ENCODE data around the gene CFAP100.

Gene CFAP100

DNA sequence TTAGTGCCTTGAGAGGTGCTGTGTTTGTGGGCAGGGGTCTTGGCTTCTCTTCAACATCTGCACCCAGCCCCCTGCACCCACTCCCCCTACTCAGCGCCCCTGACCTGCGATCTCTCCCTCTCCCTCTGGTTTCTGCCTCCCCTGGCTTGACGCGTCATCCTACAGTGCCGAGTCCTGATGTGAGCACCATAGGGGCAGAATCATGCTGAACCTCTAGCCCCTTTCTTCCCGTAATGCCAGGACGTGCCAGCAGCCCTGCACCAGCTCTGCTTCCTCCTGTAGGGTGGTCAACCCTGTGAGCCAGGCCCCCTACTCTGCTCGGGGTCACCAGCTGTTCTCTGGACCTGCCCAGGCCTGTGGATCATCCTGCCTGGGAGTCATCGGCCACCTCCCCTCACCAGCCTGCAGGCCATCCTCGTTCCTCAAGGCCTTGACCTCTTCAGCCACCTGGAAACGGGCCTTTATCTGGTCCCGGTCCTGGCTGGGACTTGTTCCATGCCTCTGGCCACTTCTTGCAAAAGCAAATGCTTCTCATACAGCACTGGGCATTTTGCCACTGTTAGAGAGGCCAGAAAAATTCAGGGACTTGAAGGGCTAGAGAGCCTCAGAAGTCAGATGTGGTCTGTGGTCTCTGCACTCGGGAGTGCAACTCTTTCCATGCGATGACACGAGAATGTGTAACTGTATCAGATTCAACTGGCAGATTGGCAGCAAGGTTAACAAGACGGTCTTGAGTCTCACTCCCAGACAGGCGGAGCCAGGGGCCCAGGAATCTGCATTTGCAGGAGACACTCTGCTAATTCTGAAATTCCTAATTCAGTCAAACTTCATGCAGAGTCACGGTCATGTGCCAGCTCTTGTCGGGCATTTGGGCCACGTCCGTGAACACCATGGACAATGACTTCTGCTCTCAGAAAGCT, 20.8 kb upstream of the CFAP100 start:
- DNase-seq (ENCODE audit: low spot score): no peak

DNA sequence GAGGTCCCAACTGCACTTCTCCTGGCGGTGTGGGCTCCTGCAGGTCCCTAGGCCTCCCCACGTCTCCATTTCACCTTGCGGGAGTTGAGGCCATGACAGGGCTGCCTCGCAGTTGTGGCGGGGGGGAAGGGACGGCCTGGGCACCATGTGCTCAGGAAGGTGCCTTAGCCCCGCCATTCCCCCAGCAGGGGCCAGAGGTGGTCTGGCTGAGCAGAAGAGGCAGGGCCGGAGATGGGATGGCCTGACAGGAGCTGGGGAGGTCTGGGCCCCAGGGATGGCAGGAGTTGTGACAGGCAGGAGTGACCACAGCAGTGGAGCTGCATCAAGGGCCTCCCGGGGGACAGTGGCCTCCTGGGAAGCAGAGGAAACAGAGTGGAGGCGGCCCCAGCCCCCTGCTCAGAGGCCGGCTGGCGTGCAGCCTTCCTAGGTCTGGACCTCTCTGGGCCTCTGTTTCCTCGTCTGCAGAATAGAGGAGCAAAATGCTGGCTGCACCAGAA, 18.8 kb upstream of the CFAP100 start:
- DNase-seq (ENCODE audit: low spot score): no peak

DNA sequence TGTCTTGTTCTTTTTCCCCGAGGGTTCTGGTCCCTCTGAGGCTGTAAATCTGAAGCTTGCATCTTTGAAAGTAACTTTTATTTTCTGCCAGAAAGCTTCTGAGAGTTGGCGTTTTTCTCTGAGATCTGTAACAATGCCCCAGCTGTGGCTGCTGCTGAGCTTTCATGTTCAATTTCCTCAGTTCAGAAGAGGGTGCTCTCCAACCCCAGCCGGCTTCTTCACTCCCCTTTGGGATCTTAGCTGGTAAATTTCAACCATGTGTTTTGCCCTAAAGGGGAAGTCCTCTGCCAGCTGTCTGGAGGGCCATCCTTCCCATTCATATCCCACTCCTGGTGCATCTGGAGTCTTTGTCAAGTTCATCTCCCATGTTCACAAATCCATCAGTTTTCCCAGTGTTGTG, 18.3 kb upstream of the CFAP100 start:
- no peak for DNase-seq (ENCODE audit: low spot score)

DNA sequence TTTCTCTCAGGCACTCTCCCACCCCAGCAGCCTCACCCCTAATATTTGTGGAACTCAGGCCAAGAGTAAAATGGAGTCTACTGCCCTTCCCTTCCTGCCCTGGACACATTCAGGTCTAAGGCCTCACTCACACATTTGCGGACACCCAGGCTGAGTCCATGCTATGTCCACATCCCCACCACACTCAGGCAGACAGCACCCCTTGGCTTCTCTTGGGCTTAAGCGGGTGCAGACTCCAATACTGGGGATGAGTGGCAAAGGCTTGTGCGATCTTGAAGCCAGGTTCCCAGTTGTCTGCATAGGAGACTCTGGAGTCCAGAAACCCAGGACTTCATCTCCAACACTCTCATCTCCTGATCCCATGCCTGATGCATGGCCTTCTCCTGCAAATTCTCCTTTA, 17.5 kb upstream of the CFAP100 start:
- DNase-seq (ENCODE audit: low spot score): no peak

DNA sequence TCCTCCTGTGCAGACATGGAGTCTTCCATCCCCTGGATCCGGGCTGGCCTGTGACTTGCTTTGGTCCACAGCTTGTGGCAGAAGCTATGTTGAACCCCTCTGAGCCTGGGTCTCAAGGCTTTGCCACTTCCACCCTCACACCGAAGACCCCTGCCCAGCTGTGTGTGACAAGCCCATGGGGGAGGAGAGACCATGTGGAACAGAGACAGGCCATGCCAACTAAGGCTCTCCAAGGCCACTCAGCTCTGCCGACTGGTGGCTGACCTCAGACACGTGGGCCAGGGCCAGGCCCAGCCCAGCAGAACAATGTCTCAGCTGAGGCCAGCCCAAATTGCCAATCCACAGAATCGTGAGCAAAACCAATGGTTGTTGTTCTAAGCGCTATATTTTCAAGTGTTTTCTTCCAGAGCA, 16.4 kb upstream of the CFAP100 start:
- DNase-seq (ENCODE audit: low spot score): no peak

DNA sequence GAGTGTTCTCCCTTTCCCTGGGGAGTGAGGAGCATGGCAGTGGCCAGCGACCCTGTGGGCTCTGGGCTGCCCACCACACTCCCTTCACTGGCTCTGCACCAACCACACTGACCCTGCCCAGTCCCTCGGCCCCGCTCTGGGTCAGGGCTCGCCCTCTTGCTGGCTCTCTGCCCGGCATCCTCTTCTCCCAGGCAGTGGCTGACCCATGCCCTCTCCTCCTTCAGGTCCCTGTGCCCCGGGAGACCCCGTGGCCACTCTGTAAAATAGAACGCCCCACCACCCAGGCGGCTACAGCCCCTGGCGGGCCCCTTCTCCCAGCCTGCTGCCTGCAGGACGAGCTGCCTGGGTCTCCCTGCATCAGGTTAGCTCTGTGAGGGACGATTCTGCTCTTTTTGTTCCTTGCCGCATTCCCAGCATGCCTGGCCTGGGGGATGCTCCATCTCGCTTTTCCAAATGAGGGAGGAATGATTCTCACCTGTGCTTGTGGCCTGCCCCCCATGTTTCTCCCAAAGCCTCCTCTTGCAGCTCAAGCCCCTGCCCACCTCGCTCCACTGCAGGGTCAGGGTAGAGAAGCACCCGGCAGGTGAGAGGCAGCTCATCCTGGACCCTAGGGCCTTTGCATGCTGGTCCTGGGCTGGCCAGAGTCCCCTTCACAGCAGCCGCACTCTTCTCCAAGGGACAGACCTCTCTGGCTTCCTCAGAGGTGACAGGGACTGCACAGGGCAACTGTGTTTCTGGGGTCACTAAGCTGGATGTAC, 14.5 kb upstream of the CFAP100 start:
- DNase-seq (ENCODE audit: low spot score): no peak

DNA sequence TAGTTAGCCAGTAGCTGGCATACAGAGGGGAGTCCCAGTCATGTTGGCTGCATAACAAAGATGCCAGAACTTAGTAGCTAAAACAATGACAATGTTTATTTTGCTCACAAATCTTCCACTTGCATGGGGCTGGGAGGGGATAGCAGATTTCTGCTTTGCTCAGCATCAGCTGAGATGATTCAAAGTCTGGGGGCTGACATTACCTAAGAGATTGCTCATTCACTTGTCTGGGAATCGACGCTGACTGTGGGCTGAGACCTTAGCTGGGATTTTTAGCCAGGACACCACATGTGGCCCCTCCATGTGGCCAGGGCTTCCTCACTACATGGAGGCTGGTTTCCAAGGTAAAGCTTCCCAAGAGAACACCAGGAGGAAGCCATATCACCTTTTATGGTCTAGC, 12.7 kb upstream of the CFAP100 start:
- no peak for DNase-seq (ENCODE audit: low spot score)

DNA sequence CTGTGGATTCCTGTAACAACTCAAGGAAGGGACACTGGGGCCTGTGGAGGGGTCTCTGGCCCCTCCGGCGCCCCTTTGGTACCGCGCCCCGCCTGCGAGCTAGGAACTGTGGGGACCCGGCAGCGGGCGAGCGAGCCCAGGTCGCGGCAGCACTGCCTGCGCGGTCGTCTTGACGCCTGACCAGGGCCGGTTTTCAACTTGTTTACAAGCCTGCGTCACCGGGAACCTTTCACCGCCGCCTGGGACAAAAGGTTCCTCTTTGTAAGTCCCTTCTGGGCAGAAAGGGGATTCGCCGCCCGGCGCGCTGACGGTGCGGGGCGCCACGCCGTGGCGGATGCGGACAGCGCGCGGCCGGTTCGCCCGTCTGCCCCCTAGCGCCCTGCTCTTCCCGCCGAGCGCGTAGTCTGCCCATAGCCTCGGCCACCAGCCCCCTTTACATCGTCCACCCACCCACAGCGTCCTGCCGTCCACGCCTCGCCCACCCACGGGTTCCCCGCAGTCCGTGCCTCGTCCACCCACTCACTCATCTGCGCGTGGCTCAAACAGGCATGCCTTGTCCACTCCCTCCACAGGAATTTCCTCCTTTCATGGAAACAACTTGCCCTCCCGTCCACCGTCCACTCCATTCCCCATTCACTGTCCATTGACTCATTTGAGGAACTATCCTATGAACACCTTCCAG, 5.5 kb upstream of the CFAP100 start:
- DNase-seq (ENCODE audit: low spot score): peak; percentile 92

DNA sequence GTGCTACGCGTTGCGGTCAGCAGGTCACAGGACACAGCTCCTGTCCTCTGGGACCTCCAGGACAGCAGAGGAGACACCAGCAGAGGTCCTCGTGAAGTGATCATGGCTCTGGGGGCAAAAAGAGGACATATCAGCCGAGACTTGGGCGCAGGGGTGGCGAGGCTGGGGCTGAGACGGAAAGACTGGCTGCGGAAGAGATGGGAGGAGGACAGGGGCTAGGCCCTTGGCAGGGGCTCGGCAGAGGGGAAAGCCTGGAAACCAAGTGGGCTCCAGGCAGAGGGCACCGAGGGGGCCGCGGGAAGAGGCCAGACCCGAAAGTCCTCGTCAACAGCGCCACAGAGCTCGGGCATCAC, 4.9 kb upstream of the CFAP100 start:
- no peak for DNase-seq (ENCODE audit: low spot score)

DNA sequence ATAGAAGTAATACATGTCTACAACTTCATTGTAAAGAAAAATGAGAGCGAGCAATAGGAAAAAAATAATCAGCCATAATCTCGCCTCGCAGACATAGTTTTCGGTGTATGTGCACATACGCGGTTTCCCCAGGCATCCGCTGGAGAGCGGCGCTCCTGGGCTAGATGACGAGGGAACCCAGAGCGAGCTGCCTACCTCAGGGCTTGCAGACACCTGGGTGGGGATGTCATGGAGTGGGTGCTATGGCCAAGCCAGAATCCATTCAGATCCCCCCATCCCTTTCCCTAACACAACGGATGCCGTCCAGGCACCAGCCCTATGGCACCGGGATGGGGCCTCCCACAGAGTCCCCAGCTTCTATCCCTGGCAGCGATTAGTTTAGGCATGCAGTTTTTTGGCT, 4.5 kb upstream of the CFAP100 start:
- DNase-seq (ENCODE audit: low spot score): no peak

DNA sequence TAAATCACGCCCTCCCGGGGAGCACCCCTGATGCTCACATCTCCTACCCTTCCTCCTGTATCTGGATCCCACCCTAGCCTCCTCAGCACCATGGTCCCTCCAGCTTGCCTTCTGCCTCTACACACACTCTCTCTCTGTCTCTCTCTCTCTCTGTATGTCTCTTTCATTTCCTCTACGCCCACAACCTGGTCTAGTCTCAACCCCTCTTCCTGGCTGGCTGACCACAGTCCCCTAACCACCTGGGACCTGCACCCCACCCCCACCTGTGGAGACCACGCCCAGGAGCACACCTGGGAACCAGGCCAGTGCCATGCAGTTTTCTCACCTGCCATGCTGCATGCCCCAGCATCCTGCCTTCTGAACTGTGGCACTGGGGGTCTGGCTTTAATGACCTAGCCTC, 4.0 kb upstream of the CFAP100 start:
- DNase-seq (ENCODE audit: low spot score): no peak

DNA sequence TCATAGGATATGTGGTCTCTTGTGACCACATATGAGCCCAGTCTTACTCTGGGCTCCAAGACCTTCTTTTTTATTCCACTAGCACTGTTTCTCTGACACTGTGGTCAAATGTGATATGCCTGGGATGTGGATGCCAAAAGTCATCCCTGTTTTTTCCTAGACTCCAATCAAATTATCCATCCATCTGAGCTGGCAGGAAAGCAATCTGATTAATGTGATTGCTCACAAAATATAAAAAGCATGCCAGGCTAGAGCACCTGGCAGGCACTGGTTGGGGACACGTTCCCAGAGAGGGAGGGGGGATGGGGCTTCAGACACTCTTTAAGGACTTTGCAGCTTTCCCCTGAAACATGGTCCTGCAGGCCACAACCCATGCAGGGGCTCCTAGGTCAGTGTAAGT, 3.1 kb upstream of the CFAP100 start:
- no peak for DNase-seq (ENCODE audit: low spot score)

DNA sequence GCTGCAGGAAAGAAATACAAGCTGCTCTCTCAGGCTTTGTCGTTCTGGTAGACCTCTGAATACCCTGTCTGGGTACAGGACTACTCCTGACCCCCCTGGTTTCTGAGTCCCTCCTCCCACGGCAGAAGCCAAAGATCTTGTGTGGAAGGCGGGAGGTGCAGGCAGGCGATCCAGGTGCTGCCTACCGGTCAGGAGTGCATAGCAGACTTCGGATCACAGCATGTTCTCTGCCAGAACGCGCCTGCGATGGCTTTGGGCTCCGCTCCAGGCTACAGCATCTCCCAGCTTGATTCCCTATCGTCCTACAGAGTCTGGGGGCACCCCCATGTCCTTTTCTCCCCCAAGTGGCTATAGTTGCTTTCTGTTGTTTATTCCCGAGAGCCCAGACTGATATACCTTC, 2.5 kb upstream of the CFAP100 start:
- DNase-seq (ENCODE audit: low spot score): no peak

DNA sequence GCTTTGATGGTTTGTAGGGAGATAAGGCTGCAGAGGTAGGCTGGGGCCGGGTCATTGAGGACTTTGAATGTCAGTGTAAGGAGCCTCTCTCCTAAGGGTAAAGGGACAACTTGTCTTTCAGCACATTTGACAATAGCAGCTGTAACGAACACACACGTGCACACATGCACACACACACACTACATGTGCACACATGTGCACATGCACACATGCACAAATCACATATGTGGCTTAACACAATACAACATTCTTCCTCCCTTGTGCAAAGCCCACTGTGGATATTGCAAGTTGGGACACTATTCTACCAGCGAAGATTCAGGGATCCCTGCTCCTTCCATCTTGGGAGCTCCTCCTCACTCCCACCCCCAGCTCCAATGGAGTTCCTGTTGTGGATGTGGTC, 1.1 kb upstream of the CFAP100 start:
- DNase-seq (ENCODE audit: low spot score): no peak

DNA sequence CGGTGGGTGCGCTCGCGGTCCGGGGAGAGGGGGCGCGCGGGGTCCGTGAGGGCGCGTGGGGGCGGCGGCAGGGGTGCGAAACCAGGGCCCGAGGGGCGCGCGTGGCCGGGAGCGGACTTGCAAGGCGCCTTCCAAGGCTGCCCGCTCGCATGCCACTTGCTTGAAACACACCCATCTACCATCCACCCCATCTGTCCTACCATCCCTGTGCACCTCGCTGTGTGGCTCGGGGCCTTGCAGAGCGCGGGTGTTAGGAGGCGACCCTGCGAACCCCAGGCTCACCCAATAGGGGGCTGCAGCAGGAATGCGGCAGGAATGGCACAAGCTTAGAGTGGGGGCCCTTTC, 240 bp downstream of the CFAP100 start:
- DNase-seq (ENCODE audit: low spot score): no peak

DNA sequence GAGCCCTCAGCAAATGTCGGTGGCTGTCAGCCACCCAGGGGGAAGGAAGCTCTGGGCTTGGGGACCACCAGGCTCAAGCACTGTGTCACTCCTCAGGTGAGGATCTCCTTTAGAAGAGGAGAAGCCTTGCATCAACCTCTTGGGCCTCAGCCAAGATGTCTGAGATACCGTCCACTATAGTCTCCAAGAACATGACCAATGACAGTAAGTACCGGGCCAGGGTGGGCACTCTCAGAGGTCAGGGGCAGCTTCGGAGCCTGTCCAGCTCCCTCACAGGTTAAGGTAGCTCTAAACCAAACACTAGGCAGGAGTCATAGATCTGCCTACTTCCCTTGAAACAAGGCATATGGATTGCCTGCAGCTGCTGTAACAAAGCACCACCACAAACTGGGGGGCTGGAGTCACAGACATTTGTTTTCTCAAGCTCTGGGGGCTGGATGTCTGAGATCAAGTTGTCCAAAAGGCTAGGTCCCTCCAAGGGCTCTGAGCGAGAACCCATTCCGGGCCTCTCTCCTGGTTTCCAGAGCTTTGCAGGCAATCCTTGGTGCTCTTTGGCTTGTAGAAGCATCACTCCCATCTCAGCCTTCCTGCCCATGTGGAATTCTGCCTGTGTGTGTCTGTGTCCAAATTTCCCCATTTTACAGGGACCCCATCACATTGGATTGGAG, 1.3 kb downstream of the CFAP100 start:
- DNase-seq (ENCODE audit: low spot score): no peak

DNA sequence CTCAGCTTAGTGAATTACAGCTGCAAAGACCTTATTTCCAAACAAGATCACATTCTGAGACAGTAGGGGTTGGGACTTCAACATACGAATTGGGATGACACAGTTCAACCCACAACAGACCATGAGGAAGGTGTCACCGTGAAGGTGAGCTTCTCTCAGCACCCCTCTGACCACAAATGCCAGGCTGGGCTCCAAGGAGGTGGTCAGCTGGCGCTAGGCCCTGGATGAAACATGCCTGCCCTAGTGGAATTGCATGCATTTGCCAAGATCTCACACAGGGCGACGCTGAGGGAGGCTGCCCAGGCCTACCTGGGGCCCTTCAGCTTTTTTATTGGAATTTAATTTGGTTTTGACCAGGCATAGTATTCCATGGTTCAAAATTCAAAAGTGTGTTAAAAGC, 1.8 kb downstream of the CFAP100 start:
- no peak for DNase-seq (ENCODE audit: low spot score)

DNA sequence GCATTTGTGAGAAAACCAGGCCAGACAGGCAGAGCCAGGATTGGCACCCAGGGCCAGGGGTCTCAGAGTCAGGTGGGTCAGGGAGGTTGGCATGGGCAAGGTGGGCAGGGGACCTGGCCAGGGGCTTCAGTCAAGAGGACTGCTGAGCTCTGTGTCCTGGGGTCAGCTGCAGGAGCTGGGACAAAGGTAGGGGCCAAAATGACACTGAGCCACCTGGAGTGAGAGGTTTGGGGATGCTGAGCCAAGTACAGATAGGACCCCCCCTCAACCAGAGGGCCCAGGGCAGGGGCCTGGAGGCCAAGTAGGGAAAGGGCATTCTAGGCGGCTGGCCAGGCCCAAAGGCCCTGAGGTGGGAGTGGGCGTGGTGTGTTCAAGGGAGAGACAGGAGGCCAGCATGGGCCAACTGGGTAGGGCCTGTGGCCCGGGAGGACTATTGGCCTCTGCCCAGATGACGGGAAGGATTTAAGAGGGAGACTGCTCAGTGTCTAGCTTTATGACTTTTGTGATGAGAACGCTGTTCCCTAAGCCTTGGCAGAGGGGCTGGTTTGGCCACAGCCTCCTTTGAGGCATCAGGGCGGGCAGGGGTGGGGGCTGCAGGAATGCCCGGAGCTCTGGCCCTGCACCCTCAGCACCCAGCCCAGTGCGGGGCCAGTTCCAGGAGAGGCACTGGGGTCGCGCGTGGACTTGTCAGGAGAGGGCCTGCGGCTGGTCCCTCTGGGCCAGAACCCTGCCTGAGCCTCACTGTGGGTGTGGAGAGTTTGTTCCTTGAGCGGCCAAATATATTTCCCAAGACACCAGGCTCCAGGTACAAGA, 3.1 kb downstream of the CFAP100 start:
- DNase-seq (ENCODE audit: low spot score): no peak

DNA sequence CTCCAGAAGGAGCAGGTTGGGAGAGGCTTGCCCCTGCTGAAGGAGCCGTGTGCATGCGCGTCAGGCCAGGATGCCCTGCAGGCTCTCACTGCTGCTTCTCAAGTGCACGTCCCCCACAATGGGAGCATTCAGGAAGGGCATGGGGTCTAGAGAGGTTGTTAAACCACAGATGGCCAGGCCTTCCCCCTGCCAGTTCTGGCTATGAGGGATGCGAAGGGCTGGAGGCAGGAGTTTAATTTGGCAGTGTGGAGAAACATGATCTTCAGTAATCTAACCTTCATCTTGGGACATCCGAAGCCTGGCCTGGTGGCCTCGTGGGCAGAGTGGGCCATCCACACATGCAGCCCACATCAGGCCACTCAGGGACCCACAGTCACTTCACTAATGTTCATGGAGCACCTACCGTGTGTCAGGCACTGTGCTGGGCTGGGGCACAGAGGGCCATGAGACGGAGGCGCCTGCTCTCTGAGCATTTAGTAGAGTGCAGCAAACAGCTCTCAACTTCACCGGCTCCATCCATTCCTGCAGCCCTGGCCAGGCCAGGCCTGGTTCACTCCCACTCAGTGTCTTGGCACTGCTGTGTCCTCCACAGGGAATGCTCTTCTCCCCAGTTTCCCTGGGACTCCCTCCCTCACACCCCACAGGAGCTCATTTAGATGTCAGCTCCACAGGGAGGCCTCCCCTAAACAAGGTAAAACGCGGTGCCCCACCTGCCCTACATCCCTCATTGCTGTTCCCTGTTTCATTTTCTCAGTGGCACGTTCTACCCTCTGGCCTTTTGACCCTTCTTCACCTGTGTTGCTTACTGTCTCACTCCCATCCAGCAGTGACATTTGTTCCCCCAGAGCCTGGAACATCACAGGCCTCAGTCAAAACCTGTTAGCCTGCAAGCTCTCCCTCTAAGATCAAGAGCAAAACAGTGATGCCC, 4.0 kb downstream of the CFAP100 start:
- DNase-seq (ENCODE audit: low spot score): no peak

DNA sequence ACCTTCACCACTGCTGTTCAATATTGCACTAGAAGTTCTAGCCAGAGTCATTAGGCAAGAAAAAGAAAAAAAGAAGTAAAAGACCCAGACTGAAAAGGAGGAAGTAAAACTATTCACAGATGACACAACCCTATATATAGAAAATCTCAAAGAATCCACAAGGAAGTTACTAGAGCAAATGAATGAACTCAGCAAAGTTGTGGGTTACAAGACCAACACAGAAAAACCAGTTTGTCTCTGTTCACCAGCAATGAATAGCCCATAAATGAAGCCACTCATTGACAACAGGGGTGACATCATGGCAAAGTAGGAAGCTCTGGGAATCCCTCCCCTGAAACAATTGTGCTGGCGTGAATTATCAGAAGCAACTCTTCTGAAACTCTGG, 4.6 kb downstream of the CFAP100 start:
- DNase-seq (ENCODE audit: low spot score): no peak
